ENCODE measurements around the gene PALMD.

The PALMD gene

DNA sequence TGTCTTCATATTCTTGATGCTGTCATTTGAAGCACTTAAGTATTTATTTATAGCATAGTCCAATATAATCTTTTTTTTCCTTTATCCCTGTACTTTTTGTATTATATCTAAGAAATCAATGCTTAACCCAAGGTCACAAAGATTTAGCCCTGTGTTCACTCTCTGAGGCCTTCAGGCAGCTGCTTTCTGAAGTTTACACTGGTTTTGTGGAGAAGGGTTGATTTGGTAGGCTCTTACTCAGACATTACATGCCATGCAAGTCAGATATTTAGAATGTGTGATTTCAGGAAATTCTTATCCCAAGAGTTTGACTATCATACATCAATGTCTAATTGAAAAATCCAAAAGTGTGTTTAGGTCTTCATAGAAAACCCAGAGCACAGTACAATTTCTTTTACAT lies 56.3 kb downstream of the PALMD start:
- Histone ChIP-seq H3K9me3 (ENCODE audit: control insufficient read depth in 1 of 2, low read length in 2 of 2) (no peaks in the 10 kb centered on the region), H3K4me3 (ENCODE audit: low read depth in 1 of 2, low read length in 2 of 2) (no peak overlapping the region), H3K27me3 (ENCODE audit: low read depth, low read length) (no peaks in the 10 kb centered on the region), H3K36me3 (ENCODE audit: control insufficient read depth in 1 of 2, insufficient read depth in 2 of 2, low read length in 2 of 2) (no peaks in the 10 kb centered on the region), H3K4me1 (ENCODE audit: control insufficient read depth in 1 of 2, insufficient read depth in 2 of 2, low read length in 2 of 2) (no peaks in the 10 kb centered on the region), H3K27ac (ENCODE audit: low read length) (no peak overlapping the region)

DNA sequence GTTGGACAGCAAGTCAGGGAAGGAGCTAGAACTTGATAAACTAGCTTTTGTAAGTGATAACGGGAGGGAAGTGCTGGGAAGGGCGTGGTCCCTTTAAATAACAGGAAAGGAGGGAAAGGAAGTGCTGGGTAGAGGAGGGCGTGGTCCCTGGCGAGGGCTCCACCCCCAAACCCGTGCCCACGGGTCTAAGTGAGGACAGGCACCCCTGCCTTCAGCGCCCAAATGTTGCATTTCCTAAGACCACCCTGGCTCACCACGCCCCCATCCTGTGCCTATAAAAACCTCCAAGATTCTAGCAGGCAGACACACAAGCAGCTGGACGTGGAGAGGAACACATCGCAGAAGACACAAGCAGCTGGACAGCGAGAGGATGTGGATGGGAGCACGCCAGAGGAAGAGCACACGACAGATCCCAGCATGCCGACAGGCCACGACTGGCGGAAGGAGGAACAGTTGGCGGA lies 58.5 kb downstream of the PALMD start:
- no peak overlapping the region for H3K27ac ChIP-seq (ENCODE audit: low read length)
- H3K4me1 ChIP-seq (ENCODE audit: control insufficient read depth in 1 of 2, insufficient read depth in 2 of 2, low read length in 2 of 2): no peaks in the 10 kb centered on the region
- H3K9me3 ChIP-seq (ENCODE audit: control insufficient read depth in 1 of 2, low read length in 2 of 2): no peaks in the 10 kb centered on the region
- H3K36me3 ChIP-seq (ENCODE audit: control insufficient read depth in 1 of 2, insufficient read depth in 2 of 2, low read length in 2 of 2): no peaks in the 10 kb centered on the region
- no peak overlapping the region for H3K4me3 ChIP-seq (ENCODE audit: low read depth in 1 of 2, low read length in 2 of 2)
- no peaks in the 10 kb centered on the region for H3K27me3 ChIP-seq (ENCODE audit: low read depth, low read length)

DNA sequence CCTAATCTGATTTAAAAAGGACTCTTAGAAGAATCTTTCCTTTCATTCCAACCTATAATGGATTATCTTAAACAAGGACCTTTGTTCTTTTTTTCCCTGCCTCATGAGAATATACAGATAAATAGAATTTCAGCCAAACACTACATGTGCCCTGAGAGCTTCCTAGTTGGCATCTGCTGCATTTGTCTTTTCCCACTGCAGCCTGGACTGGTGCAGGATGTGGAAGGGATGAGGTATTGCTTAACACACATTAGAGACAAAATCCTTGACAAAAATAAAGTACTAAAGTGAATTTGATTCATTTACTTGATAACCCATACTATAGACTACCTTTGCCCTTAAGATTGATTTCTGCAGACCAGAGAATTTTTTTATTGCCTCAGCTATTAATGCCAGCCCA lies 59.5 kb downstream of the PALMD start:
- Histone ChIP-seq H3K4me3 (ENCODE audit: low read depth in 1 of 2, low read length in 2 of 2) (no peak overlapping the region), H3K4me1 (ENCODE audit: control insufficient read depth in 1 of 2, insufficient read depth in 2 of 2, low read length in 2 of 2) (no peaks in the 10 kb centered on the region), H3K27ac (ENCODE audit: low read length) (no peak overlapping the region), H3K36me3 (ENCODE audit: control insufficient read depth in 1 of 2, insufficient read depth in 2 of 2, low read length in 2 of 2) (peaks cover 0 to 3% of the 10 kb centered on the region in 2 donors), H3K27me3 (ENCODE audit: low read depth, low read length) (no peaks in the 10 kb centered on the region), H3K9me3 (ENCODE audit: control insufficient read depth in 1 of 2, low read length in 2 of 2) (no peaks in the 10 kb centered on the region)

DNA sequence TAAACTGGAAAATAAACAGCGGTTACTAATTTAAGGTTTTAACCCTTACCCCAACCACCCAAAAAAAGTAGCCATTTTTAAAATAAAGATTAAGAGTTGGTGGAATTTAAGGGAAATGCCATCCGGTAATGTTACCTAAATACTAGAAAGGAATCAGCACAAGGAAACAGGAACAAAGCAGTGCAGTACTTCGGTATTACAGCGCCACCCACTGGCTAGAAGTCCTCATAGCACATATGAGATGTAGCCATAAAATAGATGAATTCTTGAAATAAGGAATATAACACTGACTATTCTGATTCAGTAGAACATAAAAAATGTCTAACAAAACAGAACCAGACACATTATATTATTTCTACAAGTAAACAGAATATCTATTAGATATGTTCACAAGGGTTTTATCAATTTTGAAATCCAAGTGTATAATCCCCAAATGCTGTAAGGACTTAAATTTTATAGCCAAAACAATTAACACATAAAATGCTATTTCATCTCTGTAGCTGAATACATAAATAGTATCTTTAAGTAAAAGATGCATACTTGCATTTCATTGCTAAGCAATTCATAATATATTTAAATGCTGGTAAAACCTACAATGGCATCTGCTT lies 61.7 kb downstream of the PALMD start:
- Histone ChIP-seq H3K4me3 (ENCODE audit: low read depth in 1 of 2, low read length in 2 of 2) (no peak overlapping the region), H3K27me3 (ENCODE audit: low read depth, low read length) (no peaks in the 10 kb centered on the region), H3K27ac (ENCODE audit: low read length) (no peak overlapping the region), H3K4me1 (ENCODE audit: control insufficient read depth in 1 of 2, insufficient read depth in 2 of 2, low read length in 2 of 2) (no peaks in the 10 kb centered on the region), H3K9me3 (ENCODE audit: control insufficient read depth in 1 of 2, low read length in 2 of 2) (no peaks in the 10 kb centered on the region), H3K36me3 (ENCODE audit: control insufficient read depth in 1 of 2, insufficient read depth in 2 of 2, low read length in 2 of 2) (peaks cover 0 to 7% of the 10 kb centered on the region in 2 donors)

DNA sequence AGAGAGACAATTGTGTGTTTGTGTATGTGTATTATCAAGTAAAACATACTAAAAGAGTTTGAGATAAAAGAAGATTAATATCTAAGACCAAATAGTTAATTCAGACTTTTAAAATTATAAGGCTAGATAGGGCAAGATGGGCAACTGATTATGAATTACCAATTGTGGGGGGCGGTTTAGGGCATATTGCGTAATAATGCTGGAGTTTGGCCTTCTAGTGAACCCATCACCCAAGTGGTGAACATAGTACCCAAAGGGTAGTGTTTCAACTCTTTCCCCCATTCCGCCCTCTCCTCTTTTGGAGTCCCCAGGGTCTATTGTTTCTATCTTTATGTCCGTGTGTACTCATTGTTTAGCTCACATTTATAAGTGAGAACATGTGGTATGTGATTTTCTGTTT lies 65.1 kb downstream of the PALMD start:
- no peaks in the 10 kb centered on the region for H3K27me3 ChIP-seq (ENCODE audit: low read depth, low read length)
- no peak overlapping the region for H3K4me3 ChIP-seq (ENCODE audit: low read depth in 1 of 2, low read length in 2 of 2)
- peaks cover 0 to 7% of the 10 kb centered on the region in 2 donors for H3K36me3 ChIP-seq (ENCODE audit: control insufficient read depth in 1 of 2, insufficient read depth in 2 of 2, low read length in 2 of 2)
- H3K9me3 ChIP-seq (ENCODE audit: control insufficient read depth in 1 of 2, low read length in 2 of 2): no peaks in the 10 kb centered on the region
- no peak overlapping the region for H3K27ac ChIP-seq (ENCODE audit: low read length)
- H3K4me1 ChIP-seq (ENCODE audit: control insufficient read depth in 1 of 2, insufficient read depth in 2 of 2, low read length in 2 of 2): no peaks in the 10 kb centered on the region

DNA sequence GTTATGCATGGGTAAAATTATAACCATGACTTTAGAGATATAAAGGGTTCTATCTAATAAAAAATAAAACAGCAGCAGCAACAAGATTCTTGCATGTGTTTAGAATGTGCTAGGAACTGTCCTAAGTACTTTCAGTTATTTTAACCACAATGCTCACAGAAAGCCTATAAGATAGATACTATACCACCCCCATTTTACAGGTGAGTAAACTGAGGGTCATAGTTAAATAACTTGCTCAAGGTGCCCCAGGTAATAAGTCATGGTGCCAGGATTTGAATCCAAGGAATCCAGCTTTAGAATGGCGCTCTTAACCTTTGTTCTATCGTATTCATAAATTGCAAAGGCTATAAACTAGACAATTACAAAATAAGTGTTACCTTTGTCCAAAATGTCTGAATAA lies 67.1 kb downstream of the PALMD start:
- no peak overlapping the region for H3K27ac ChIP-seq (ENCODE audit: low read length)
- no peak overlapping the region for H3K4me3 ChIP-seq (ENCODE audit: low read depth in 1 of 2, low read length in 2 of 2)
- H3K9me3 ChIP-seq (ENCODE audit: control insufficient read depth in 1 of 2, low read length in 2 of 2): no peaks in the 10 kb centered on the region
- H3K4me1 ChIP-seq (ENCODE audit: control insufficient read depth in 1 of 2, insufficient read depth in 2 of 2, low read length in 2 of 2): no peaks in the 10 kb centered on the region
- no peaks in the 10 kb centered on the region for H3K27me3 ChIP-seq (ENCODE audit: low read depth, low read length)
- peaks cover 0 to 7% of the 10 kb centered on the region in 2 donors for H3K36me3 ChIP-seq (ENCODE audit: control insufficient read depth in 1 of 2, insufficient read depth in 2 of 2, low read length in 2 of 2)

DNA sequence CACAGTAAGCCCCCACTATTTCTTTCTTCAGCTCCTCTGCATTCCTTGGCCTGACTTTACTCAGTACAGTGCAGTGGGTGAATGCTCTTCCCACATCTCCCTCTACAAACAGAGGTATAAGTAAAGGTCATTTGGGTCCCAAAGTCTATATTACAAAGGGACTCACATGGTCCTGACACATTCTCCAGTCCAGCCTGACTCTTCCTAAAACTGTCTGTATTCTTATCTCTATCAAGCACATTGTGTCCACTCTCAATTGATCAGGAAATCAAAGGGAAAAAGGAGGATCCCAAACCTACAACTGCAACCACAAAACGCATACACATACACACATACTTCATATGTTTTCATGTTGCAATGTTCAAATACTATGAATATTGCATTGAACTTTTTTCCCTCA lies 71.1 kb downstream of the PALMD start:
- H3K36me3 ChIP-seq (ENCODE audit: control insufficient read depth in 1 of 2, insufficient read depth in 2 of 2, low read length in 2 of 2): no peaks in the 10 kb centered on the region
- H3K4me1 ChIP-seq (ENCODE audit: control insufficient read depth in 1 of 2, insufficient read depth in 2 of 2, low read length in 2 of 2): no peaks in the 10 kb centered on the region
- no peak overlapping the region for H3K27ac ChIP-seq (ENCODE audit: low read length)
- no peak overlapping the region for H3K4me3 ChIP-seq (ENCODE audit: low read depth in 1 of 2, low read length in 2 of 2)
- H3K9me3 ChIP-seq (ENCODE audit: control insufficient read depth in 1 of 2, low read length in 2 of 2): no peaks in the 10 kb centered on the region
- H3K27me3 ChIP-seq (ENCODE audit: low read depth, low read length): no peaks in the 10 kb centered on the region

DNA sequence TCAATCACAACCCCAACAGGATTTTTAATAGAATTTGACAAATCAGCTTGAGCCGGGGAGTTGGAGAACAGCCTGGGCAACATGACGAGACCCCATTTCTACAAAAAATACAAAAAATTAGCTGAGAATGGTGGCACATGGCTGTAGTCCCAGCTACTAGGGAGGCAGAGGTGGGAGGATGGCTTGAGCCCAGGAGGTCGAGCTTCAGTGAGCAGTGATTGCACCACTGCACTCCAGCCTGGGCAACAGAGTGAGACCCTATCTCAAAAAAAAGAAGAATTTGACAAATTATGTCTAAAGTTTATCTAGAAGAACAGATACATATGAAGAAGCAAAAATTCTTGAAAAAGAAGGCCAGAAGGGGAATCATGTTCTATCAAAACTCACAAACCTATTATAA lies 77.3 kb downstream of the PALMD start:
- Histone ChIP-seq H3K27me3 (ENCODE audit: low read depth, low read length) (no peaks in the 10 kb centered on the region), H3K4me1 (ENCODE audit: control insufficient read depth in 1 of 2, insufficient read depth in 2 of 2, low read length in 2 of 2) (no peaks in the 10 kb centered on the region), H3K36me3 (ENCODE audit: control insufficient read depth in 1 of 2, insufficient read depth in 2 of 2, low read length in 2 of 2) (no peaks in the 10 kb centered on the region), H3K27ac (ENCODE audit: low read length) (no peak overlapping the region), H3K4me3 (ENCODE audit: low read depth in 1 of 2, low read length in 2 of 2) (no peak overlapping the region), H3K9me3 (ENCODE audit: control insufficient read depth in 1 of 2, low read length in 2 of 2) (no peaks in the 10 kb centered on the region)

DNA sequence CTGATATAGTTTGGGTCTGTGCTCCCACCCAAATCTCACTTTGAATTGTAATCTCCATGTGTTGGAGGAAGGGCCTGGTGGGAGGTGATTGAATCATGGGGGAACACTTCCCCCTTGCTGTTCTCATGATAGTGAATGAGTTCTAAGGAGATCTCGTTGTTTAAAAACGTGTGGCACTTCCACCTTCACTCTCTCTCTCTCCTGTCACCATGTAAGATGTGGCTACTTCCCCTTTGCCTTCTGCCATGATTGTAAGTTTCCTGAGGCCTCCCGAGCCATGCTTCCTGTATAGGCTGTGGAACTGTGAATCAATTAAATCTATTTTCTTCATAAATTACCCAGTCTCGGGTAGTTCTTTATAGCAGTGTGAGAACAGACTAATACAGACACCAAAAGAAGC lies 80.1 kb downstream of the PALMD start:
- H3K36me3 ChIP-seq (ENCODE audit: control insufficient read depth in 1 of 2, insufficient read depth in 2 of 2, low read length in 2 of 2): no peaks in the 10 kb centered on the region
- no peaks in the 10 kb centered on the region for H3K4me1 ChIP-seq (ENCODE audit: control insufficient read depth in 1 of 2, insufficient read depth in 2 of 2, low read length in 2 of 2)
- no peaks in the 10 kb centered on the region for H3K9me3 ChIP-seq (ENCODE audit: control insufficient read depth in 1 of 2, low read length in 2 of 2)
- H3K27ac ChIP-seq (ENCODE audit: low read length): no peak overlapping the region
- H3K4me3 ChIP-seq (ENCODE audit: low read depth in 1 of 2, low read length in 2 of 2): no peak overlapping the region
- H3K27me3 ChIP-seq (ENCODE audit: low read depth, low read length): no peaks in the 10 kb centered on the region

DNA sequence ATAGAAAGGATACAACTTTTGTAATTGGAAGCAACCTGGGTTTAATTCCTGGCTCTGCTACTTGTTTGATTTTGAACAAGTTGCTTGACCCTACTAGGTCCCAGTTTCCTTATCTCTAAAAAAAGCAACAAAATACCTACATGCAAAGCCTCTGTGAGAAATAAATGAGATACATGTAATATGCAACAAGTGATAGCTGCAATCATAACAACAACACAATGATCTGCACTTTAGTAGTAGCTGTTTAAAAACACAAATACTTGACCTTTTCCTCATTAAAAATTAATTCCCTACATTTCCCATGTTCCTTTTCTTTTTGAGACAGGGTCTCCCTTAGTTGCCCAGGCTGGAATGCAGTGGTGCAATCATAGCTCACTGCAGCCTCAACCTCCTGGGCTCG lies 80.5 kb downstream of the PALMD start:
- Histone ChIP-seq H3K36me3 (ENCODE audit: control insufficient read depth in 1 of 2, insufficient read depth in 2 of 2, low read length in 2 of 2) (no peaks in the 10 kb centered on the region), H3K4me1 (ENCODE audit: control insufficient read depth in 1 of 2, insufficient read depth in 2 of 2, low read length in 2 of 2) (no peaks in the 10 kb centered on the region), H3K9me3 (ENCODE audit: control insufficient read depth in 1 of 2, low read length in 2 of 2) (no peaks in the 10 kb centered on the region), H3K27me3 (ENCODE audit: low read depth, low read length) (no peaks in the 10 kb centered on the region), H3K27ac (ENCODE audit: low read length) (no peak overlapping the region), H3K4me3 (ENCODE audit: low read depth in 1 of 2, low read length in 2 of 2) (no peak overlapping the region)

DNA sequence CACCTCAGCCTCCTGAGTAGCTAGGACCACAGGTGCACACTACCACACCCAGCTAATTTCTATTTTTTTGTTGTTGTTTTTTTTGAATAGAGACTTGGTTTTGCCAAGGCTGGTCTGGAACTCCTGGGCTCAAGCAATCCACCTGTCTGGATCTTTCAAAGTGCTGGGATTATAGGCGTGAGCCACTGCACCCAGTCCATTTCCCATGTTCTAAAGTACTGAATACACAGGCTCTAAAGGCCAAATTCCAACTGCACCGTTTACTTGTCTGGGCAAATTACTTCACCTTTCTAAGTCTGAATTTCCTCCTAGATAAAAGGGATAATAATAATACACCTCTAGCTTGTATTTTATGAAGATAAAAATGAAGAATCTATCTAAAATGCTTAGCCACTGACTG lies 80.9 kb downstream of the PALMD start:
- no peaks in the 10 kb centered on the region for H3K9me3 ChIP-seq (ENCODE audit: control insufficient read depth in 1 of 2, low read length in 2 of 2)
- no peaks in the 10 kb centered on the region for H3K27me3 ChIP-seq (ENCODE audit: low read depth, low read length)
- no peak overlapping the region for H3K4me3 ChIP-seq (ENCODE audit: low read depth in 1 of 2, low read length in 2 of 2)
- no peaks in the 10 kb centered on the region for H3K36me3 ChIP-seq (ENCODE audit: control insufficient read depth in 1 of 2, insufficient read depth in 2 of 2, low read length in 2 of 2)
- no peak overlapping the region for H3K27ac ChIP-seq (ENCODE audit: low read length)
- no peaks in the 10 kb centered on the region for H3K4me1 ChIP-seq (ENCODE audit: control insufficient read depth in 1 of 2, insufficient read depth in 2 of 2, low read length in 2 of 2)

DNA sequence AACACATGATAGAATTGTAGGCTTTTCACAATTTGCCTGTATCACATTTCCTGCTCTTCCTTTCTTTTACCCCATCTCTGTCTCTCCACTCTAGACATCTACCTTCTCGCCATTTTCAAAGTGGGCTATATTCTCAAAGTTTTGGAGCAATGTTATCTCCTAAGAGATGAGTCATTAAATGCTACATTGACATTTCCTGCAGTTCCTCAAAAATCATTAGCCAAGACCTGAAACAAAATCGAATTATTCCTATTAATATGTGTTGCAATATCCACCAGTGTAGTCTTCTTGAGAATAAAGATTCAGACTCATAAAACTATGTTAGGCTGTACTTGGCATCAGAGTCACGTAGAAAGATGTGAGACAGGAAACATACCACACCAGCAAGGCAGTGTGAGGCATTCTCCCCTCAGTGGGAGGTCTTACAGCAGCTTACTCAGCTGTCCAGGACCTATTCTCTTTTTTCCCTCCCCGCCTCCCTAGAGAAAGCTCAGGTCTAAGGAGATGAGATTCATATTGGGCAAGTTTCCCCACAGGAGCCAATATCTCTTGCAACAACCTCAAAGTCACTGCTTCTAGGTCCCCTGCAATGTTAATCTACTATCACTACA lies 81.8 kb downstream of the PALMD start:
- Histone ChIP-seq H3K9me3 (ENCODE audit: control insufficient read depth in 1 of 2, low read length in 2 of 2) (no peaks in the 10 kb centered on the region), H3K27me3 (ENCODE audit: low read depth, low read length) (no peaks in the 10 kb centered on the region), H3K4me3 (ENCODE audit: low read depth in 1 of 2, low read length in 2 of 2) (no peak overlapping the region), H3K27ac (ENCODE audit: low read length) (no peak overlapping the region), H3K4me1 (ENCODE audit: control insufficient read depth in 1 of 2, insufficient read depth in 2 of 2, low read length in 2 of 2) (no peaks in the 10 kb centered on the region), H3K36me3 (ENCODE audit: control insufficient read depth in 1 of 2, insufficient read depth in 2 of 2, low read length in 2 of 2) (no peaks in the 10 kb centered on the region)
